Measurements from ENCODE around the gene FDXR. TPM values are rescaled to one million over a fixed set of nuclear protein-coding genes. Genes with fewer than 3 reads are reported as not detected.
A peak's percentile ranks its signal among the peaks of the same experiment; 100 is the strongest.

Gene FDXR
- total and polyA plus RNA-seq, 12 donors, result 2.4 to 6.3 (median 3.9) TPM

- TF ChIP-seq CTCF (IDR thresholded peaks at IDR 0.05), result peak in 2 of 9 donors; percentile 10 to 13
- intact Hi-C loops (cut with DNase I), result no loop called here
- ATAC-seq, result no peak
- Histone ChIP-seq H3K36me3 (peaks cover 0 to 28% (median 0%) of the 10 kb centered on the region in 9 donors), H3K4me3 (no peak overlapping the region), H3K27ac (no peak overlapping the region), H3K27me3 (no peaks in the 10 kb centered on the region), H3K9me3 (no peaks in the 10 kb centered on the region), H3K4me1 (peaks cover 0 to 41% (median 22%) of the 10 kb centered on the region in 9 donors)
- DNase-seq, result no peak
- WGBS, 2 donors, result 67 to 78% methylated on average over 5 of the region's 5 CpGs
Observed at GRCh38 chr17:74814453-74814852, 58.3 kb downstream of the FDXR start.

Other genes with a start within 250 kb of the FDXR start
- 1 to 10 TPM in 1 of 10 donors, under 1 TPM in 9; 0.20 to 4.9 (median 0.35) TPM for gene CD300E, start 249.3 kb downstream of the FDXR start, total RNA-seq
- gene CD300E, start 249.3 kb downstream of the FDXR start, polyA plus RNA-seq, result under 1 TPM; 0.07 to 0.91 TPM
- 1 to 10 TPM in 1 of 10 donors, under 1 TPM in 6, not detected in 3; 0.13 to 4.5 (median 0.34) TPM for gene CD300LF, start 160.1 kb downstream of the FDXR start, total RNA-seq
- under 1 TPM; 0.15 to 0.36 TPM for gene CD300LF, start 160.1 kb downstream of the FDXR start, polyA plus RNA-seq
- 1 to 10 TPM in 9 of 10 donors, under 1 TPM in 1; 0.95 to 2.8 (median 1.6) TPM for gene RAB37, start 135.7 kb downstream of the FDXR start, total RNA-seq
- 1 to 10 TPM in 1 of 2 donors, under 1 TPM in 1; 0.93 to 2.7 TPM for gene RAB37, start 135.7 kb downstream of the FDXR start, polyA plus RNA-seq
- 10 to 100 TPM in 6 of 10 donors, 1 to 10 TPM in 4; 6.7 to 33.4 (median 12.7) TPM for gene NHERF1, start 124.4 kb downstream of the FDXR start, total RNA-seq
- 10 to 100 TPM in 1 of 2 donors, 1 to 10 TPM in 1; 6.9 to 24.5 TPM for gene NHERF1, start 124.4 kb downstream of the FDXR start, polyA plus RNA-seq
- gene NAT9, start 96.6 kb downstream of the FDXR start, total RNA-seq, result 10 to 100 TPM; 10.6 to 25.9 (median 17.0) TPM
- 10 to 100 TPM; 33.6 to 42.9 TPM for gene NAT9, start 96.6 kb downstream of the FDXR start, polyA plus RNA-seq
- gene GRIN2C, start 13.1 kb downstream of the FDXR start, total RNA-seq, result under 1 TPM; 0.13 to 0.66 (median 0.27) TPM
- under 1 TPM; 0.44 to 0.61 TPM for gene GRIN2C, start 13.1 kb downstream of the FDXR start, polyA plus RNA-seq
- gene FADS6, start 20.6 kb upstream of the FDXR start, total RNA-seq, result not detected
- gene FADS6, start 20.6 kb upstream of the FDXR start, polyA plus RNA-seq, result not detected
- not detected for gene USH1G, start 50.3 kb upstream of the FDXR start, total RNA-seq
- not detected for gene USH1G, start 50.3 kb upstream of the FDXR start, polyA plus RNA-seq
- not detected for gene OTOP2, start 51.3 kb upstream of the FDXR start, total RNA-seq
- not detected for gene OTOP2, start 51.3 kb upstream of the FDXR start, polyA plus RNA-seq
- not detected for gene OTOP3, start 62.9 kb upstream of the FDXR start, total RNA-seq
- gene OTOP3, start 62.9 kb upstream of the FDXR start, polyA plus RNA-seq, result not detected
- 10 to 100 TPM in 4 of 10 donors, 1 to 10 TPM in 6; 3.9 to 15.5 (median 9.5) TPM for gene HID1, start 99.8 kb upstream of the FDXR start, total RNA-seq
- 10 to 100 TPM in 1 of 2 donors, 1 to 10 TPM in 1; 8.0 to 23.8 TPM for gene HID1, start 99.8 kb upstream of the FDXR start, polyA plus RNA-seq
- 10 to 100 TPM; 10.8 to 25.3 (median 16.3) TPM for gene CDR2L, start 114.6 kb upstream of the FDXR start, total RNA-seq
- 10 to 100 TPM in 1 of 2 donors, 1 to 10 TPM in 1; 8.5 to 11.9 TPM for gene CDR2L, start 114.6 kb upstream of the FDXR start, polyA plus RNA-seq
- gene MRPL58, start 139.7 kb upstream of the FDXR start, total RNA-seq, result 10 to 100 TPM; 43.7 to 64.1 (median 51.7) TPM
- gene MRPL58, start 139.7 kb upstream of the FDXR start, polyA plus RNA-seq, result 10 to 100 TPM; 71.8 to 72.3 TPM
- gene ATP5PD, start 174.0 kb upstream of the FDXR start, total RNA-seq, result 1,000 to 10,000 TPM in 1 of 10 donors, 100 to 1,000 TPM in 9; 678 to 1,003 (median 867) TPM
- 1,000 to 10,000 TPM in 1 of 2 donors, 100 to 1,000 TPM in 1; 870 to 2,296 TPM for gene ATP5PD, start 174.0 kb upstream of the FDXR start, polyA plus RNA-seq
- 10 to 100 TPM; 19.6 to 41.1 (median 29.6) TPM for gene KCTD2, start 174.2 kb upstream of the FDXR start, total RNA-seq
- 10 to 100 TPM; 11.8 to 19.2 TPM for gene KCTD2, start 174.2 kb upstream of the FDXR start, polyA plus RNA-seq
- 10 to 100 TPM in 8 of 10 donors, 1 to 10 TPM in 2; 7.5 to 17.4 (median 11.9) TPM for gene SLC16A5, start 215.0 kb upstream of the FDXR start, total RNA-seq
- gene SLC16A5, start 215.0 kb upstream of the FDXR start, polyA plus RNA-seq, result 10 to 100 TPM in 1 of 2 donors, 1 to 10 TPM in 1; 3.6 to 12.4 TPM
- gene ARMC7, start 237.0 kb upstream of the FDXR start, total RNA-seq, result 1 to 10 TPM; 4.7 to 7.9 (median 5.2) TPM
- gene ARMC7, start 237.0 kb upstream of the FDXR start, polyA plus RNA-seq, result 1 to 10 TPM; 3.1 to 7.2 TPM